Esophagus squamous epithelium (tissue), 5 donors: ENCODE data around the gene PDE10A. TPM values are rescaled to one million over a fixed set of nuclear protein-coding genes. Genes with fewer than 3 reads are reported as not detected.
A peak's percentile ranks its signal among the peaks of the same experiment; 100 is the strongest.
"Not testable (repeated sequence)": the region's sequence is repeated elsewhere in the genome, so short reads cannot be mapped to it uniquely, and the experiment has no call there.

Source experiments
- DNase-seq: peaks from one replicate; lab custom pipeline; 2025; lab: John Stamatoyannopoulos, UW
- H3K27ac ChIP-seq, 4 donors: fragments of 200-600 bp; sonication (generic); one replicate each; pipeline ENCODE4 v1.5.1; 2016 to 2019; ENCODE audit warnings: mild to moderate bottlenecking in 1 of 4
- H3K27me3 ChIP-seq, 4 donors: fragments of 200-600 bp; sonication (generic); 1 replicate in 3 of 4; 2 replicates in 1 of 4; pipeline versions ENCODE4 v1.5.1 to v1.6.0; 2017 to 2021; ENCODE audit warnings: antibody characterized with exemption in 1 of 4
- H3K36me3 ChIP-seq, 3 donors: fragments of 200-600 bp; sonication (generic); one replicate each; pipeline ENCODE4 v1.5.1; 2016 to 2019
- H3K4me1 ChIP-seq, 3 donors: fragments of 200-600 bp; sonication (generic); one replicate each; pipeline ENCODE4 v1.5.1; 2017 to 2019
- H3K4me3 ChIP-seq, 4 donors: fragments of 200-600 bp; sonication (generic); 1 replicate in 3 of 4; 2 replicates in 1 of 4; pipeline ENCODE4 v1.5.1; 2016 to 2019; ENCODE audit warnings: mild to moderate bottlenecking in 2 of 4, moderate library complexity in 1 of 4
- H3K9me3 ChIP-seq, 3 donors: fragments of 200-600 bp; sonication (generic); one replicate each; pipeline ENCODE4 v1.5.1; 2016 to 2019
- POLR2A ChIP-seq, 4 donors: fragments of 450-650 bp; IDR thresholded peaks; one replicate each; pipeline ENCODE4 v1.6.1; 2017; ENCODE audit warnings: antibody characterized with exemption in 4 of 4, mild to moderate bottlenecking in 4 of 4, moderate library complexity in 3 of 4
- WGBS, 2 donors: methylation state at CpG; one replicate each; pipeline ENCODE4 v1.1.5; 2018; 5-methylcytosine and 5-hydroxymethylcytosine counted together
- intact Hi-C: fragments of 100-400 bp; cut with DNase I; formaldehyde crosslinking; loops from one replicate; pipeline ENCODE4 v1.15.0; 2022
- total RNA-seq, 4 donors: library from RNA; depleted of rRNA; stranded (reverse); fragments of >200 nt; gene quantifications; one replicate each; pipeline ENCODE4 v1.1.0, GENCODE V29; 2016
- TF ChIP-seq, protein P1 (sequence below), 6 experiments: fragments of 450-650 bp in 4 of 6; fragments of 200-600 bp in 2 of 6; sonication (generic) in 2 of 6; IDR thresholded peaks; one replicate each; pipeline ENCODE4 v1.5.1; 2016 to 2019; ENCODE audit warnings: antibody characterized with exemption in 6 of 6, mild to moderate bottlenecking in 4 of 6, moderate library complexity in 4 of 6
- donor health status: DM: yes; HTN: yes; CAD: no.

PDE10A gene
- total RNA-seq, 4 donors from 2014 or later = 0.27 to 3.1 (median 1.4) TPM

DNA sequence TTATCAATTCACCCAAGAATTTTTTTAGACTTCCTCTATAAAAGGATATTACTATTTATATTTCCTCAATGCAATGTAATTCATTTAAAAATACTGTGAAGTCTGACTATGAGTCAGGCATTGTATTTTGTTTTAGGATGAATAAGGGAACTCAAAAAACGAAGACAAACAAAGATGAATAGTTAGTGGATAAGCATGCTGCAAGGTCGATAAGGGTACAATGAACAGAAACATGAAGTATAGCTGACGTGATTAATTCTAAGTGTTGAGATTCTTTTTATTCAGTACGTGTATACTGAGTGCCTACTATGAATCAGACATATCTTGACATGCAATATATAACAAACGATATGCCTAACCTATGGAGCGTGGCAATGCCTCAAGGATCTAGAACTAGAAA is 105.4 kb downstream of the PDE10A start:
- 43 to 61% methylated on average over 6 of the region's 6 CpGs for WGBS, 2 donors
- TF ChIP-seq POLR2A (IDR thresholded peaks at IDR 0.05) = no peak
- TF ChIP-seq, protein P1, sequence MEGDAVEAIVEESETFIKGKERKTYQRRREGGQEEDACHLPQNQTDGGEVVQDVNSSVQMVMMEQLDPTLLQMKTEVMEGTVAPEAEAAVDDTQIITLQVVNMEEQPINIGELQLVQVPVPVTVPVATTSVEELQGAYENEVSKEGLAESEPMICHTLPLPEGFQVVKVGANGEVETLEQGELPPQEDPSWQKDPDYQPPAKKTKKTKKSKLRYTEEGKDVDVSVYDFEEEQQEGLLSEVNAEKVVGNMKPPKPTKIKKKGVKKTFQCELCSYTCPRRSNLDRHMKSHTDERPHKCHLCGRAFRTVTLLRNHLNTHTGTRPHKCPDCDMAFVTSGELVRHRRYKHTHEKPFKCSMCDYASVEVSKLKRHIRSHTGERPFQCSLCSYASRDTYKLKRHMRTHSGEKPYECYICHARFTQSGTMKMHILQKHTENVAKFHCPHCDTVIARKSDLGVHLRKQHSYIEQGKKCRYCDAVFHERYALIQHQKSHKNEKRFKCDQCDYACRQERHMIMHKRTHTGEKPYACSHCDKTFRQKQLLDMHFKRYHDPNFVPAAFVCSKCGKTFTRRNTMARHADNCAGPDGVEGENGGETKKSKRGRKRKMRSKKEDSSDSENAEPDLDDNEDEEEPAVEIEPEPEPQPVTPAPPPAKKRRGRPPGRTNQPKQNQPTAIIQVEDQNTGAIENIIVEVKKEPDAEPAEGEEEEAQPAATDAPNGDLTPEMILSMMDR (IDR thresholded peaks at IDR 0.05) = no peak
- Histone ChIP-seq H3K4me1 (peaks cover 0 to 18% (median 0%) of the 10 kb centered on the region in 3 donors), H3K27me3 (no peaks in the 10 kb centered on the region), H3K36me3 (no peaks in the 10 kb centered on the region), H3K27ac (no peak overlapping the region), H3K9me3 (no peaks in the 10 kb centered on the region), H3K4me3 (no peak overlapping the region)
- intact Hi-C loops = no loop called here
- no peak for DNase-seq

DNA sequence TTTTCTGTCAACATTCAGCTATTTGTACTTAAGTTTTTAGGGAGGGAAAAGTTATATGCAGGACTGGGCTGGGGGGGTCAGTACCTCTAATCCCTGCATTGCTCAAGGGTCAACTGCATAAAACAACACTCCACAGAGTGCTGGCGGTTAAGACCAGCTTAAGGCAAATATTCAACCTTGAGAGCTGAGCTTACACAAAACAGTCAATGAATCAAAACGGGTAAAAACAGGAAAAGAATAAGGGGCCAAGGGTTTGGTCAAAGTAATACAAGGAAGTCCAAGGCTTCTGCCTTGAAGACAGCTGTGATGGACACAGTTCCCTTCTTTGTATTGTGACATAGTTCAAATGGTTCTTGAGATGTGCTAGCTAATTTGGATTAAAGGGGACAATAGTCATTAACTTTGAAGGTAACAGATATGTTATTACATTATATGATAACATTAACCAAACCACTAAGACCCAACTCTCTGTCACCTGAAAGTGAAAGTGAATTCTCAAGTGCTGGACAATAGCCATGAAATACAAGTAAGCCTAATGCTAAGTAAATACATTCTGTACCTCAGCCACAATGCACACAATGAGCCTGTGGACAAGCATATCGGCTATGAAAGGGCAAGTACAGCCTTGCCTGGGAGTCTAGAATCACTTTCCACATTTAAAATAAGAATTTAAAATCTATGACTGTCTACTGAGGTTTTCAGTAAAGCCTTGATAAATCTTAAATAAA is 106.8 kb downstream of the PDE10A start:
- H3K27ac ChIP-seq = peak overlapping the region in 1 of 4 donors; percentile 39
- TF ChIP-seq, protein P1 (IDR thresholded peaks at IDR 0.05) = no peak
- TF ChIP-seq POLR2A (IDR thresholded peaks at IDR 0.05) = no peak
- H3K9me3 ChIP-seq = no peaks in the 10 kb centered on the region
- WGBS, 2 donors = 18 to 27% methylated on average over 3 of the region's 3 CpGs
- H3K4me3 ChIP-seq = no peak overlapping the region
- H3K27me3 ChIP-seq = no peaks in the 10 kb centered on the region
- no peak for DNase-seq
- no peaks in the 10 kb centered on the region for H3K36me3 ChIP-seq
- intact Hi-C loops = no loop called here
- peaks cover 0 to 30% (median 0%) of the 10 kb centered on the region in 3 donors for H3K4me1 ChIP-seq

DNA sequence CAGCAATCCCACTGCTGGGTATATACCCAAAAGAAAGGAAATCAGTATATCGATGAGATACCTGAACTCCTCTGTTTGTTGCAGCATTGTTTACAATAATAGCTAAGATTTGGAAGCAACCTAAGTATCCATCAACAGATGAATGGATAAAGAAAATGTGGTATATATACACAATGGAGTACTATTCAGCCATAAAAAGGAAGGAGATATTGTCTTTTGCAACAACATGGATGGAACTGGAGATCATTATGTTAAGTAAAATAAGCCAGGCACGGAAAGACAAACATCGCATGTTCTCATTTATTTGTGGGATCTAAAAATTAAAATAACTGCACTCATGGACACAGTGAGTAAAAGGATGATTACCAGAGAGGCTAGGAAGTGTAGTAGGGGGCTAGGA is 108.4 kb downstream of the PDE10A start:
- H3K36me3 ChIP-seq, H3K9me3 ChIP-seq, H3K27me3 ChIP-seq, intact Hi-C loops, H3K4me3 ChIP-seq, H3K27ac ChIP-seq, DNase-seq: not testable (repeated sequence)
- H3K4me1 ChIP-seq = peaks cover 0 to 30% (median 0%) of the 10 kb centered on the region in 3 donors
- 90 to 96% methylated on average over 3 of the region's 3 CpGs for WGBS, 2 donors

DNA sequence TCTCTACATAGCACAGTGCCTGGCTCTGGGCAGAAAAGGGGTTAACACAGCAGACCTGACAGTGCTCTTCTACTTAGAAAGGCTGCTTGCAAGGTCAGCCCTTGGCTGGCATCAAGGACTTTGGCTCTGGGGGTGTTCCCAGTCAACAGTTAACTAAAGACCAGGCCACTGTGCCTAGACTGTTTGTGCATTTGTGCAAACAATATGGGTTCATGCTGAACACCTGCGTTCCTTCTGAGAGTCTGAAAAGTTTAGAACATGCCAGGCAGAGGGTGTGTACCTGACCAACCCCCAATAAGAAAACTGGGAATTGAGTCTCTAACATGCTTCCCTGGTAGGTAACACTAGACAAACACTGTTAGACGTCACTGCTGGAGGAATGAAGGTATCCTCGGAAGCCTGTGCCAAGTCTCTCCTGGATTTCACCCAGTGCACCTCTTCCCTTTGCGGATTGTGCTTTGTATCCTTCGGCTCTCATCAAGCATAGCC is 110.7 kb downstream of the PDE10A start:
- Histone ChIP-seq H3K27ac (no peak overlapping the region), H3K9me3 (no peaks in the 10 kb centered on the region), H3K4me1 (peaks cover 0 to 30% (median 0%) of the 10 kb centered on the region in 3 donors), H3K36me3 (no peaks in the 10 kb centered on the region), H3K27me3 (no peaks in the 10 kb centered on the region), H3K4me3 (no peak overlapping the region)
- no peak for TF ChIP-seq POLR2A (IDR thresholded peaks at IDR 0.05)
- TF ChIP-seq, protein P1 (IDR thresholded peaks at IDR 0.05) = no peak
- 36 to 59% methylated on average over 3 to 5 of the region's 5 CpGs for WGBS, 2 donors
- intact Hi-C loops = no loop called here
- no peak for DNase-seq

DNA sequence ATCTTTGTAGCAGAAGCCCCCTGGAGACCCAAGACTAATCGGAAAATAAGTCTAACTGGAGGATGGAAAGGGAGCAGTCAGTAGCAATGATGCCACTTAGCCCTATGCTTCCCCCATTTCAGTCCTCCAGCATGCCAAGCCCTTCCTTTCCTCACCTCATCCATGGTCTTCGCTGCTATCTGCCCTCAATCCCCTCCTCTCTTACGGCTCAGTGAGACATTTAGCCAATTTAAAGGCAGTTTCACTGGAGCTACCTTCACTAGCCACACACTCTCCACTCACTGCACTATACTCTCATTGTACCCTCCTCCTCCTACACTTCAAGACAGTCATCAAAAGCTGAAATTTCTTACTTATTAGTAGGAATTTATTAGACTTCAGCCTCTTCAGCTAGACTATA is 111.2 kb downstream of the PDE10A start:
- TF ChIP-seq, protein P1 (IDR thresholded peaks at IDR 0.05) = no peak
- no peak for TF ChIP-seq POLR2A (IDR thresholded peaks at IDR 0.05)
- Histone ChIP-seq H3K9me3 (no peaks in the 10 kb centered on the region), H3K27ac (no peak overlapping the region), H3K4me1 (peaks cover 0 to 26% (median 0%) of the 10 kb centered on the region in 3 donors), H3K36me3 (no peaks in the 10 kb centered on the region), H3K27me3 (no peaks in the 10 kb centered on the region), H3K4me3 (no peak overlapping the region)
- 66 to 68% methylated on average over 3 of the region's 3 CpGs for WGBS, 2 donors
- intact Hi-C loops = no loop called here
- no peak for DNase-seq
